HEK293 (cell line): ENCODE data around the gene SPON1.

Experiments used
- CTCF ChIA-PET: fragments of 350-600 bp; formaldehyde crosslinking; extraction: SDS; loops from one replicate; lab custom pipeline; 2021; ENCODE audit warnings: antibody characterized with exemption; lab: Yijun Ruan, JAX
- POLR2A ChIA-PET: fragments of 300-600 bp; formaldehyde crosslinking; extraction: SDS; loops from one replicate; lab custom pipeline; 2020; ENCODE audit warnings: antibody characterized with exemption, inconsistent platforms; lab: Yijun Ruan, JAX
- H3K27ac ChIP-seq: fragments of 200-500 bp; sonication (Bioruptor generic); 2 replicates; pipeline ENCODE4 v1.5.1; 2014; ENCODE audit warnings: low read depth, low read length, control low read depth, inconsistent platforms; ENCODE audit errors: extremely low read depth
- H3K36me3 ChIP-seq, 2 experiments: fragments of 200-500 bp in 1 of 2; sonication (Bioruptor generic) in 1 of 2; 1 replicate in 1 of 2; 2 replicates in 1 of 2; pipeline ENCODE4 v1.5.1; 2014 to 2017; ENCODE audit warnings: inconsistent platforms in 2 of 2, low read length in 2 of 2; ENCODE audit not compliant: control insufficient read depth in 2 of 2, insufficient read depth in 1 of 2
- H3K4me1 ChIP-seq: fragments of 200-500 bp; sonication (Bioruptor generic); 2 replicates; pipeline ENCODE4 v1.5.1; 2014; ENCODE audit warnings: mild to moderate bottlenecking, low read length, inconsistent platforms; ENCODE audit not compliant: control insufficient read depth, insufficient read depth
- H3K4me3 ChIP-seq: 2 replicates; pipeline ENCODE4 v1.5.1; 2011; ENCODE audit warnings: low read depth, mild to moderate bottlenecking, control low read depth, low read length, moderate library complexity
- H3K9me3 ChIP-seq: fragments of 200-500 bp; sonication (Bioruptor generic); 2 replicates; pipeline ENCODE4 v1.5.1; 2014; ENCODE audit warnings: low read depth, low read length, inconsistent platforms; ENCODE audit not compliant: control insufficient read depth, insufficient read depth
- GLIS1 ChIP-seq: fragments of 450-650 bp; formaldehyde crosslinking; IDR thresholded peaks from 2 replicates; pipeline ENCODE4 v1.5.1; 2016; ENCODE audit warnings: missing biosample characterization, missing genetic modification characterization
- GLIS2 ChIP-seq: fragments of 450-650 bp; formaldehyde crosslinking; IDR thresholded peaks from 2 replicates; pipeline ENCODE4 v1.5.1; 2016; ENCODE audit warnings: missing biosample characterization, missing genetic modification characterization
- KLF16 ChIP-seq: fragments of 450-650 bp; formaldehyde crosslinking; IDR thresholded peaks from 2 replicates; pipeline ENCODE4 v1.5.1; 2017; ENCODE audit warnings: missing biosample characterization, missing genetic modification characterization
- PRDM10 ChIP-seq: fragments of 450-650 bp; formaldehyde crosslinking; IDR thresholded peaks from 2 replicates; pipeline ENCODE4 v1.5.1; 2016; ENCODE audit warnings: missing biosample characterization, missing genetic modification characterization
- SCRT1 ChIP-seq: fragments of 450-650 bp; formaldehyde crosslinking; IDR thresholded peaks from 2 replicates; pipeline ENCODE4 v1.5.1; 2016; ENCODE audit warnings: missing biosample characterization, missing genetic modification characterization, borderline replicate concordance
- ZNF146 ChIP-seq: fragments of 450-650 bp; formaldehyde crosslinking; IDR thresholded peaks from 2 replicates; pipeline ENCODE4 v1.5.1; 2016; ENCODE audit warnings: missing biosample characterization, missing genetic modification characterization
- ZNF280C ChIP-seq: fragments of 450-650 bp; formaldehyde crosslinking; IDR thresholded peaks from 2 replicates; pipeline ENCODE4 v1.5.1; 2016; ENCODE audit warnings: missing biosample characterization, missing genetic modification characterization
- ZNF362 ChIP-seq: fragments of 450-650 bp; formaldehyde crosslinking; IDR thresholded peaks from 2 replicates; pipeline ENCODE4 v1.5.1; 2016; ENCODE audit warnings: missing biosample characterization, missing genetic modification characterization
- ZNF398 ChIP-seq: fragments of 450-650 bp; formaldehyde crosslinking; IDR thresholded peaks from 2 replicates; pipeline ENCODE4 v1.5.1; 2017; ENCODE audit warnings: missing biosample characterization, missing genetic modification characterization
- ZNF433 ChIP-seq: fragments of 450-650 bp; formaldehyde crosslinking; IDR thresholded peaks from 2 replicates; pipeline ENCODE4 v1.5.1; 2016; ENCODE audit warnings: missing biosample characterization, missing genetic modification characterization, low read depth
- ZNF449 ChIP-seq: fragments of 450-650 bp; formaldehyde crosslinking; IDR thresholded peaks from 2 replicates; pipeline ENCODE4 v1.5.1; 2017; ENCODE audit warnings: missing biosample characterization, mild to moderate bottlenecking, missing genetic modification characterization, moderate library complexity
- ZNF473 ChIP-seq: fragments of 450-650 bp; formaldehyde crosslinking; IDR thresholded peaks from 2 replicates; pipeline ENCODE4 v1.5.1; 2017; ENCODE audit warnings: missing biosample characterization, missing genetic modification characterization
- ZNF548 ChIP-seq: fragments of 450-650 bp; formaldehyde crosslinking; IDR thresholded peaks from 2 replicates; pipeline ENCODE4 v1.5.1; 2016; ENCODE audit warnings: missing biosample characterization, missing genetic modification characterization
- ZNF549 ChIP-seq: fragments of 450-650 bp; IDR thresholded peaks from 2 replicates; pipeline ENCODE4 v1.5.1; 2018; ENCODE audit warnings: missing biosample characterization, missing genetic modification characterization, mild to moderate bottlenecking, inconsistent platforms, moderate library complexity
- ZNF623 ChIP-seq: fragments of 450-650 bp; formaldehyde crosslinking; IDR thresholded peaks from 2 replicates; pipeline ENCODE4 v1.5.1; 2016; ENCODE audit warnings: missing biosample characterization, missing genetic modification characterization
- ZNF629 ChIP-seq: fragments of 450-650 bp; formaldehyde crosslinking; IDR thresholded peaks from 2 replicates; pipeline ENCODE4 v1.5.1; 2017; ENCODE audit warnings: missing biosample characterization, missing genetic modification characterization
- ZNF768 ChIP-seq: fragments of 450-650 bp; formaldehyde crosslinking; IDR thresholded peaks from 2 replicates; pipeline ENCODE4 v1.5.1; 2018; ENCODE audit warnings: missing biosample characterization, mild to moderate bottlenecking, missing genetic modification characterization
- ZNF776 ChIP-seq: fragments of 450-650 bp; formaldehyde crosslinking; IDR thresholded peaks from 2 replicates; pipeline ENCODE4 v1.5.0; 2017; ENCODE audit warnings: missing biosample characterization, missing genetic modification characterization, borderline replicate concordance
- ZNF843 ChIP-seq: fragments of 450-650 bp; formaldehyde crosslinking; IDR thresholded peaks from 2 replicates; pipeline ENCODE4 v1.5.1; 2016; ENCODE audit warnings: missing biosample characterization, missing genetic modification characterization
- ZSCAN23 ChIP-seq: fragments of 450-650 bp; formaldehyde crosslinking; IDR thresholded peaks from 2 replicates; pipeline ENCODE4 v1.5.1; 2016; ENCODE audit warnings: missing biosample characterization, missing genetic modification characterization

The SPON1 gene

GRCh38 chr11:14185461-14185860, 222.9 kb downstream of the SPON1 start:
- H3K4me1 ChIP-seq, result no peaks in the 10 kb centered on the region
- H3K36me3 ChIP-seq, result no peaks in the 10 kb centered on the region
- no peak overlapping the region for H3K27ac ChIP-seq
- H3K9me3 ChIP-seq, result no peaks in the 10 kb centered on the region
- H3K4me3 ChIP-seq, result no peak overlapping the region
- CTCF ChIA-PET, result no interaction called here
- POLR2A ChIA-PET, result no interaction called here
- TF ChIP-seq ZNF362 (tag by site-specific recombination) (no peak), ZNF768 (tag by site-specific recombination) (no peak), ZNF473 (tag by site-specific recombination) (no peak), ZNF843 (tag by site-specific recombination) (no peak), GLIS1 (tag by site-specific recombination) (no peak), ZSCAN23 (tag by site-specific recombination) (no peak), ZNF629 (tag by site-specific recombination) (no peak), ZNF146 (tag by site-specific recombination) (no peak), ZNF280C (tag by site-specific recombination) (no peak), ZNF776 (tag by site-specific recombination) (no peak), SCRT1 (tag by site-specific recombination) (no peak), PRDM10 (tag by site-specific recombination) (no peak), ZNF549 (no peak)

- Histone ChIP-seq H3K27ac (no peak overlapping the region), H3K36me3 (no peaks in the 10 kb centered on the region), H3K4me1 (no peaks in the 10 kb centered on the region), H3K9me3 (no peaks in the 10 kb centered on the region), H3K4me3 (no peak overlapping the region)
- POLR2A ChIA-PET, result no interaction called here
- CTCF ChIA-PET, result no interaction called here
- no peak for TF ChIP-seq ZNF623 (tag by site-specific recombination)
- no peak for TF ChIP-seq ZNF449 (tag by site-specific recombination)
- no peak for TF ChIP-seq ZNF629 (tag by site-specific recombination)
- no peak for TF ChIP-seq ZNF433 (tag by site-specific recombination)
- no peak for TF ChIP-seq ZNF548
- TF ChIP-seq GLIS2, result no peak
- no peak for TF ChIP-seq ZNF549
- no peak for TF ChIP-seq ZNF398
- TF ChIP-seq KLF16 (tag by site-specific recombination), result no peak
These were observed 223.7 kb downstream of the SPON1 start for GRCh38 chr11:14186046-14186775.
